A549 (cell line): Measurements from ENCODE around the gene SLC38A10.

ENCODE experiments used
- CBX8 ChIP-seq: fragments of 200-600 bp; sonication (generic); IDR thresholded peaks from 2 replicates; pipeline ENCODE4 v1.6.1; 2016
- CEBPB ChIP-seq, 2 experiments: fragments of >200 bp in 1 of 2; sonication (Bioruptor Twin) in 1 of 2; formaldehyde crosslinking in 1 of 2; IDR thresholded peaks; 2 replicates each; pipeline ENCODE4 v1.6.1; 2012 to 2016
- CTCF ChIP-seq: fragments of >200 bp; sonication (Bioruptor Twin); formaldehyde crosslinking; IDR thresholded peaks from 3 replicates; pipeline ENCODE4 v1.5.1; 2016
- ELK1 ChIP-seq: fragments of 150-350 bp; IDR thresholded peaks from 2 replicates; pipeline ENCODE4 v1.6.1; 2014; ENCODE audit warnings: low read depth, mild to moderate bottlenecking, low read length
- EP300 ChIP-seq, 2 experiments: fragments of >200 bp; sonication (Bioruptor Twin); formaldehyde crosslinking; IDR thresholded peaks; 2 replicates in 1 of 2; 3 replicates in 1 of 2; pipeline ENCODE4 v1.6.1; 2016 to 2017
- JUNB ChIP-seq: fragments of >200 bp; sonication (Bioruptor Twin); formaldehyde crosslinking; IDR thresholded peaks from 2 replicates; pipeline ENCODE4 v1.6.1; 2016
- POLR2A ChIP-seq: IDR thresholded peaks from 2 replicates; pipeline ENCODE4 v1.6.1; 2012; ENCODE audit warnings: mild to moderate bottlenecking, low read length
- ZNF302 ChIP-seq: fragments of 250-450 bp; sonication (Bioruptor Pico); IDR thresholded peaks from 2 replicates; pipeline ENCODE4 v1.9.0; 2021; ENCODE audit warnings: inconsistent platforms, mild to moderate bottlenecking, moderate library complexity
- TF ChIP-seq, protein P1 (sequence below): IDR thresholded peaks from 2 replicates; pipeline ENCODE4 v1.6.1; 2012; ENCODE audit warnings: low read depth, borderline replicate concordance
- TF ChIP-seq, protein P2 (sequence below): fragments of 200-600 bp; sonication (generic); IDR thresholded peaks from 2 replicates; pipeline ENCODE4 v1.6.1; 2016; ENCODE audit warnings: antibody characterized with exemption, mild to moderate bottlenecking, moderate library complexity

DNA sequence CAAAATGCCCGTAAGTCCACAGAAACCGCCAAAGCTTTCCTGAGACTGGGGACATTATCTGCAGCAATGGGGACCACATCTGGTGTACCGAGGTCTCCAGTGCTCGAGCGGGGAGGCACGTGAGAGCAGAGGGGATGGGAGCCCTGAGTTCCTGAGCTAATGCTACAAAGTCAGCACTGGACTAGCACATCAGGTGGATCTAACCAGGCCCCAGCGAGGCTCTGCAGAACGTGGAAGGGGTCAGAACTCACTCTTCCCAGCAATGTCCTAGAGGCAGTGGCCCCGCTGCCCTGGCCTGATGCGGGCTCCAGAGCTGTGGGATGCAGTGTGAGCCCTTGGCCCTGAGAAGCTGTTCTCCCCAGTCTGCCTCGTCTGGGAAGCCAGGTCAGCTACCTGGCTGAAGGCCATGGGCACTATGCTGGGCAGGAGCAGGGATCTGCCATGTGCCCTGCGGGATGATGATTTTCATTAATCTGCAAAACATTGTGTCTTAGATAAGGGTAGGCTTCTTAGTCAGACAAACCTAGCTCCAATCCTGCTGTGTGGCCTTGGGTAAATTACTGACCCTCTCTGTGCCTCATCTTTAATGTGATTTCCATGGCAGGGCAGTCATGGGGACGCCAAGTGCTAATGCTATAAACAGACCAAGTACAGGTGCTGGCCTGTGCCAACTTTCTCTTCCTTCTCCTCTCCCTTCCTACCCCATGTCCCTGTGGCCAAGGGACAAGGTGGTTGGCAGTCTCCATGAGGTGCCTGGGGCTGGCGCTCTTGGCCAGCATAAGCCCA is 40.1 kb upstream of the SLC38A10 start:
- TF ChIP-seq CTCF: no peak
- TF ChIP-seq POLR2A: no peak
- TF ChIP-seq CEBPB (IDR thresholded peaks at IDR 0.05): no peak
- TF ChIP-seq EP300 (IDR thresholded peaks at IDR 0.05): no peak
- TF ChIP-seq, protein P1, sequence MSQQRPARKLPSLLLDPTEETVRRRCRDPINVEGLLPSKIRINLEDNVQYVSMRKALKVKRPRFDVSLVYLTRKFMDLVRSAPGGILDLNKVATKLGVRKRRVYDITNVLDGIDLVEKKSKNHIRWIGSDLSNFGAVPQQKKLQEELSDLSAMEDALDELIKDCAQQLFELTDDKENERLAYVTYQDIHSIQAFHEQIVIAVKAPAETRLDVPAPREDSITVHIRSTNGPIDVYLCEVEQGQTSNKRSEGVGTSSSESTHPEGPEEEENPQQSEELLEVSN: no peak
- TF ChIP-seq JUNB: no peak
- no peak for TF ChIP-seq ZNF302
- no peak for TF ChIP-seq ELK1
- TF ChIP-seq, protein P2, sequence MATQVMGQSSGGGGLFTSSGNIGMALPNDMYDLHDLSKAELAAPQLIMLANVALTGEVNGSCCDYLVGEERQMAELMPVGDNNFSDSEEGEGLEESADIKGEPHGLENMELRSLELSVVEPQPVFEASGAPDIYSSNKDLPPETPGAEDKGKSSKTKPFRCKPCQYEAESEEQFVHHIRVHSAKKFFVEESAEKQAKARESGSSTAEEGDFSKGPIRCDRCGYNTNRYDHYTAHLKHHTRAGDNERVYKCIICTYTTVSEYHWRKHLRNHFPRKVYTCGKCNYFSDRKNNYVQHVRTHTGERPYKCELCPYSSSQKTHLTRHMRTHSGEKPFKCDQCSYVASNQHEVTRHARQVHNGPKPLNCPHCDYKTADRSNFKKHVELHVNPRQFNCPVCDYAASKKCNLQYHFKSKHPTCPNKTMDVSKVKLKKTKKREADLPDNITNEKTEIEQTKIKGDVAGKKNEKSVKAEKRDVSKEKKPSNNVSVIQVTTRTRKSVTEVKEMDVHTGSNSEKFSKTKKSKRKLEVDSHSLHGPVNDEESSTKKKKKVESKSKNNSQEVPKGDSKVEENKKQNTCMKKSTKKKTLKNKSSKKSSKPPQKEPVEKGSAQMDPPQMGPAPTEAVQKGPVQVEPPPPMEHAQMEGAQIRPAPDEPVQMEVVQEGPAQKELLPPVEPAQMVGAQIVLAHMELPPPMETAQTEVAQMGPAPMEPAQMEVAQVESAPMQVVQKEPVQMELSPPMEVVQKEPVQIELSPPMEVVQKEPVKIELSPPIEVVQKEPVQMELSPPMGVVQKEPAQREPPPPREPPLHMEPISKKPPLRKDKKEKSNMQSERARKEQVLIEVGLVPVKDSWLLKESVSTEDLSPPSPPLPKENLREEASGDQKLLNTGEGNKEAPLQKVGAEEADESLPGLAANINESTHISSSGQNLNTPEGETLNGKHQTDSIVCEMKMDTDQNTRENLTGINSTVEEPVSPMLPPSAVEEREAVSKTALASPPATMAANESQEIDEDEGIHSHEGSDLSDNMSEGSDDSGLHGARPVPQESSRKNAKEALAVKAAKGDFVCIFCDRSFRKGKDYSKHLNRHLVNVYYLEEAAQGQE: no peak
- no peak for TF ChIP-seq CBX8
